ENCODE data around the gene ARL14.

ARL14 gene

GRCh38 chr3:160676547-160677303 lies at the start of gene ARL14:
Gene ARL14 (plus strand): TSS chr3:160677160. CDS start chr3:160677347, 187 bp downstream.
- peak in 1 of 2 experiments; percentile 54 for DNase-seq (ENCODE audit: low read depth in 1 of 2, low spot score in 1 of 2)
- no peak for TF ChIP-seq JUND (IDR thresholded peaks at IDR 0.05; ENCODE audit: low read depth)
- in situ Hi-C loops (cut with HindIII; ENCODE audit: low pct_unique_long_range_greater_than_20kb, low sequenced_read_pairs), result no loop called here

GRCh38 chr3:160629491-160629890 lies 47.5 kb upstream of the ARL14 start:
- no peak for TF ChIP-seq JUND (IDR thresholded peaks at IDR 0.05; ENCODE audit: low read depth)
- in situ Hi-C loops (cut with HindIII; ENCODE audit: low pct_unique_long_range_greater_than_20kb, low sequenced_read_pairs), result no loop called here
- no peak for DNase-seq (ENCODE audit: low read depth in 1 of 2, low spot score in 1 of 2)

DNA sequence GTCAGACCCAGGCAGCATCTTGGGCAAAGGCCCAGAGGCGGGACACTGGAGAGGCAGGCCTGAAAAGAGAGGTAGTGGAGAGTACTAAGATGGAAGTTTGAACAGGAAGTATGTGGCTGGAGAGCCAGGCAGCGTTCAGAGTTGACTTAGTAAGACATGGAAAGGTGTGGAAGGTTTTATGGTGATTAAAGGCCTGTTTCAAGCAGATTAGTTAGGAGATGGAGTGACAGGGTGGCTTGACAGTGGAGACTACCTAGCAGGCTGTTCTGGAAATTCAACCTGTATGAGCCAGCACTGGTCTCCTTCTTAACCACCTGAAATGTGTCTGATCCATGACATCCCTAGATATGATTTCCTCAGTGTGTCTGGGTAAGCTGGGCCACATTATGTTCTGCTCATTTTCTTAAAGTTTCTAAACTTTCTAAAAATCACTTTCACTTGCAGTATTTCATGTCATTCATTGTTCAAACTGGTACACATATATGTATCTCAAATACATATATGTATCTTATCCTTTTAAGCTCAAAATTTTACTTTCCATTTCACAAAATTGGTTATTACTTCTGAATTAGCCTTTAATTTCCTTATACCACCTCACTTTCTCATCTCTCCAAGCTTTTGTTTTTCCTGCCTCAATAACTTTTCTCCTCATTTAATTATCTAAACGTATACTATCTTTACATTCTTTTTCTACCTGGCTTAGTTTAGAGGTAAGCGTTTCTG lies 43.4 kb upstream of the ARL14 start:
- TF ChIP-seq JUND (IDR thresholded peaks at IDR 0.05; ENCODE audit: low read depth), result no peak
- in situ Hi-C loops (cut with HindIII; ENCODE audit: low pct_unique_long_range_greater_than_20kb, low sequenced_read_pairs), result no loop called here
- no peak for DNase-seq (ENCODE audit: low read depth in 1 of 2, low spot score in 1 of 2)

- in situ Hi-C loops (cut with HindIII; ENCODE audit: low pct_unique_long_range_greater_than_20kb, low sequenced_read_pairs), result no loop called here
- no peak for DNase-seq (ENCODE audit: low read depth in 1 of 2, low spot score in 1 of 2)
- TF ChIP-seq JUND (IDR thresholded peaks at IDR 0.05; ENCODE audit: low read depth), result no peak
These were observed 41.7 kb upstream of the ARL14 start for GRCh38 chr3:160635213-160635612.

- in situ Hi-C loops (cut with HindIII; ENCODE audit: low pct_unique_long_range_greater_than_20kb, low sequenced_read_pairs), result no loop called here
These were observed 39.9 kb upstream of the ARL14 start for GRCh38 chr3:160637086-160637485.

DNA sequence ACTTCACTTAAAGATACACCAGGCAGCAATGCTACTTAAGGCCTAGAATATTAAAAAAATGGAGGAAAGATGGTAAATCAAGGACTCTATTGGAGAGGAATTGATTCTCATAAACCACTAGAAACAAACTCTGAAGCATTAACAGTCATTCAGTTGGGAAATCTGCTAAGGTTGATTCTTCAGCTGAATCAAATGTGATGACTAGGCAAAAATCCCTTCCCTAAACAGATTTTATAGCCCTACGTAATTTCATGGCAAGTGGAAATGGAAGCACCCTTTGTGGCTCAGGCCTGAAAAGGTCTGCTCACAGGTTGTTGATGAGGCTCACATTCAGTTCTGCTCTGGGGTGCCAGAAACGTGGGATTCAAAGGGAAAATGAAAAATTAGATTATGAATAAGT lies 38.8 kb upstream of the ARL14 start:
- in situ Hi-C loops (cut with HindIII; ENCODE audit: low pct_unique_long_range_greater_than_20kb, low sequenced_read_pairs), result no loop called here
- no peak for TF ChIP-seq JUND (IDR thresholded peaks at IDR 0.05; ENCODE audit: low read depth)
- DNase-seq (ENCODE audit: low read depth in 1 of 2, low spot score in 1 of 2), result no peak

More at GRCh38 chr3:160637086-160637485, 39.9 kb upstream of the ARL14 start:
- TF ChIP-seq JUND (IDR thresholded peaks at IDR 0.05; ENCODE audit: low read depth), result no peak
- DNase-seq (ENCODE audit: low read depth in 1 of 2, low spot score in 1 of 2), result no peak

DNA sequence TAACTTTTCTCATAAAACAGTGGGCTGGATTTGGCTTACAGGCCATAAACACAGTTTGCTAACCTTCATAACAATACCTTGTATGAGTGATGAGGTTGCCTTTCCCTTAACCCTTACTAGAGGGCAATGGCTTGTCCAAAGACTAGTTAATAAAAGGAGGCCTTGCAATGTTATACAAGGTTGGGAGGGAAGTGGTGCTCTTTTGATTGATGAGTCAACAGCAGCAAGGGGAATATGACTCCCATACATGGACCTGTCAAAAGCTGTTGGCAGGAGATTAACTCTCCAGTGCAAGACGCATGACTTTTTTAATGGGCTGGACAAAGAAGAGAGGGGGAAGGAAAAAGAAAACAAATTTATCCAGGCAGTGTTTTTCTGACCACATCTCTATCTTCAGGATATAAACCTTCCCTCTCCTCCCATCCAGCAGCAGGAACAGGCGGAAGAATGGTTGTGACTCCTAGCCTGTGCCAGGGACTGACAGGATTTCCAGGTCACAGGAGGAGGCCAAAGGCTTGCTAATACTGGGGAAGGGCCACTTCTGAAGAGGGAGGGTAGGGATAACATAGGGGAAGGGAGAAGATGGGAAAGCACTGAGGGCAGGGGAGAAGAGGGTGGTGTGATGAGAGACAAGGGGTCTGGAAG lies 35.2 kb upstream of the ARL14 start:
- no peak for DNase-seq (ENCODE audit: low read depth in 1 of 2, low spot score in 1 of 2)
- in situ Hi-C loops (cut with HindIII; ENCODE audit: low pct_unique_long_range_greater_than_20kb, low sequenced_read_pairs), result no loop called here
- TF ChIP-seq JUND (IDR thresholded peaks at IDR 0.05; ENCODE audit: low read depth), result no peak

- DNase-seq (ENCODE audit: low read depth in 1 of 2, low spot score in 1 of 2), result peak in 1 of 2 experiments; percentile 48
- TF ChIP-seq JUND (IDR thresholded peaks at IDR 0.05; ENCODE audit: low read depth), result no peak
- in situ Hi-C loops (cut with HindIII; ENCODE audit: low pct_unique_long_range_greater_than_20kb, low sequenced_read_pairs), result no loop called here
These were observed 33.0 kb upstream of the ARL14 start for GRCh38 chr3:160643994-160644393.

- in situ Hi-C loops (cut with HindIII; ENCODE audit: low pct_unique_long_range_greater_than_20kb, low sequenced_read_pairs), result no loop called here
- no peak for DNase-seq (ENCODE audit: low read depth in 1 of 2, low spot score in 1 of 2)
- no peak for TF ChIP-seq JUND (IDR thresholded peaks at IDR 0.05; ENCODE audit: low read depth)
These were observed 32.5 kb upstream of the ARL14 start for GRCh38 chr3:160644491-160644890.

DNA sequence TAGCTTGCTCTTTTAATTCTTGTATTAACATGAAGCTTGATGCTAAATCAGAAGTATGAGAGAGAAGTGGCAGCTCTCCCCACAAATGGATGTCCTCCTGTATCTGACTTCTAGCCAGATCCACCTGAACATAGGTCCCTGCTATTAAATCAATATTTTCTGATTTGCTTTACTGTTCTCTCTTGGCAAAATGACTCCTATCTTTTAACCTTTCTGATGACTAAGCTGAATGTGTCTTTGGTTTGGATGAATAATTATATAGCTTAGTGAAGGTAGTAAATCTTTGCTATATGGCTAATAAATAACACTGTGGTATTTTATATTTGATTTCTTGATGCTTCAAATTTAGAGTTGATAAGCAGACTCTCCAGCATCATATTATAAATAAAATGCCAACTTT lies 28.3 kb upstream of the ARL14 start:
- TF ChIP-seq JUND (IDR thresholded peaks at IDR 0.05; ENCODE audit: low read depth), result no peak
- in situ Hi-C loops (cut with HindIII; ENCODE audit: low pct_unique_long_range_greater_than_20kb, low sequenced_read_pairs), result no loop called here

DNA sequence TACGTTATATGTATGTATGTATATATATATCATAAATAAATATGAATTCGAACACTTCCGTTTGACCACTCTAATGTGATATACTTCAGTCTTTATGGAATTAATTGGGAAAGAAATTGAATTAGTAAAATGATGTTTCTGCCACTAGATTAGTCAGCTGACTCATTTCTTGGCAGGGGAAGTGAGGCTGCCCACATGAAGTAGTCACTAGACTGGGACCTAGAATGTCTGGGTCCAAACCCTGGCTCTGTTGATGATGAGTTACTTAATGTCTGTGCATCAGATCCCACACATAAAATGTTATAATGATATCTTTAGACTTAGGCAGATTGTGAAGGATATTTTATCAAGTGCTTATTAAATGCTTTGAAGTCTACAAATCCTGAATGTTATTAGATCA lies 27.4 kb upstream of the ARL14 start:
- in situ Hi-C loops (cut with HindIII; ENCODE audit: low pct_unique_long_range_greater_than_20kb, low sequenced_read_pairs), result no loop called here
- TF ChIP-seq JUND (IDR thresholded peaks at IDR 0.05; ENCODE audit: low read depth), result no peak
- no peak for DNase-seq (ENCODE audit: low read depth in 1 of 2, low spot score in 1 of 2)

More for the DNA sequence above, 28.3 kb upstream of the ARL14 start:
- DNase-seq (ENCODE audit: low read depth in 1 of 2, low spot score in 1 of 2), result no peak

- no peak for DNase-seq (ENCODE audit: low read depth in 1 of 2, low spot score in 1 of 2)
- no peak for TF ChIP-seq JUND (IDR thresholded peaks at IDR 0.05; ENCODE audit: low read depth)
- in situ Hi-C loops (cut with HindIII; ENCODE audit: low pct_unique_long_range_greater_than_20kb, low sequenced_read_pairs), result no loop called here
These were observed 23.4 kb upstream of the ARL14 start for GRCh38 chr3:160653512-160653911.

- DNase-seq (ENCODE audit: low read depth in 1 of 2, low spot score in 1 of 2), result no peak
- TF ChIP-seq JUND (IDR thresholded peaks at IDR 0.05; ENCODE audit: low read depth), result no peak
- in situ Hi-C loops (cut with HindIII; ENCODE audit: low pct_unique_long_range_greater_than_20kb, low sequenced_read_pairs), result no loop called here
These were observed 16.1 kb upstream of the ARL14 start for GRCh38 chr3:160660902-160661301.
